IMR-90 (cell line): ENCODE measurements around the gene HNRNPLL.

Experiments used
- BHLHE40 ChIP-seq: fragments of 150-350 bp; IDR thresholded peaks from 2 replicates; pipeline ENCODE4 v1.6.1; 2016; ENCODE audit warnings: mild to moderate bottlenecking, low read depth, low read length
- CEBPB ChIP-seq: IDR thresholded peaks from 2 replicates; pipeline ENCODE4 v1.6.1; 2012; ENCODE audit warnings: low read depth, low read length, improper control_type of control experiment
- CTCF ChIP-seq: conservative IDR thresholded peaks from 2 replicates; pipeline ENCODE4 v1.5.1; 2012; ENCODE audit warnings: mild to moderate bottlenecking, low read depth, low read length, improper control_type of control experiment
- ELK1 ChIP-seq: fragments of 150-350 bp; IDR thresholded peaks from 2 replicates; pipeline ENCODE4 v1.6.1; 2016; ENCODE audit warnings: low read depth, mild to moderate bottlenecking, low read length, moderate library complexity, borderline replicate concordance
- MAZ ChIP-seq: IDR thresholded peaks from 2 replicates; pipeline ENCODE4 v1.6.1; 2012; ENCODE audit warnings: low read depth, mild to moderate bottlenecking, low read length, improper control_type of control experiment, moderate library complexity, borderline replicate concordance
- MXI1 ChIP-seq: IDR thresholded peaks from 2 replicates; pipeline ENCODE4 v1.6.1; 2012; ENCODE audit warnings: low read depth, mild to moderate bottlenecking, low read length, moderate library complexity, borderline replicate concordance
- POLR2A ChIP-seq: IDR thresholded peaks from 2 replicates; pipeline ENCODE4 v1.6.1; 2012; ENCODE audit warnings: mild to moderate bottlenecking, low read depth, low read length
- RAD21 ChIP-seq: IDR thresholded peaks from 2 replicates; pipeline ENCODE4 v1.6.1; 2012; ENCODE audit warnings: low read length, improper control_type of control experiment
- RCOR1 ChIP-seq: IDR thresholded peaks from 2 replicates; pipeline ENCODE4 v1.6.1; 2012; ENCODE audit warnings: mild to moderate bottlenecking, low read length, improper control_type of control experiment; ENCODE audit not compliant: insufficient replicate concordance
- RFX5 ChIP-seq: IDR thresholded peaks from 2 replicates; pipeline ENCODE4 v1.8.0; 2012; ENCODE audit warnings: low read depth, mild to moderate bottlenecking, low read length, moderate library complexity
- SMC3 ChIP-seq: fragments of 150-350 bp; IDR thresholded peaks from 2 replicates; pipeline ENCODE4 v1.6.1; 2016; ENCODE audit warnings: low read depth, mild to moderate bottlenecking, antibody characterized with exemption, low read length, moderate library complexity
- USF2 ChIP-seq: fragments of 150-350 bp; IDR thresholded peaks from 2 replicates; pipeline ENCODE4 v1.6.1; 2017; ENCODE audit warnings: mild to moderate bottlenecking, antibody characterized with exemption, low read length, low read depth

- TF ChIP-seq POLR2A (no peak), CTCF (no peak), MXI1 (no peak), BHLHE40 (no peak), RFX5 (no peak), SMC3 (no peak), CEBPB (no peak), RCOR1 (no peak), RAD21 (no peak), USF2 (no peak), MAZ (no peak), ELK1 (no peak)
These were observed 67.9 kb downstream of the HNRNPLL start for GRCh38 chr2:38534746-38535403.
